HG03575 (cell line): ENCODE data around the gene NXPH3.

Experiments used
- ATAC-seq: cut with Tn5 transposase; IDR thresholded peaks from one replicate; pipeline ENCODE4 v1.9.1; 2021; ENCODE audit not compliant: unreplicated experiment, insufficient number of reproducible peaks, low FRiP score; ENCODE audit errors: extremely low read depth

NXPH3 gene

DNA sequence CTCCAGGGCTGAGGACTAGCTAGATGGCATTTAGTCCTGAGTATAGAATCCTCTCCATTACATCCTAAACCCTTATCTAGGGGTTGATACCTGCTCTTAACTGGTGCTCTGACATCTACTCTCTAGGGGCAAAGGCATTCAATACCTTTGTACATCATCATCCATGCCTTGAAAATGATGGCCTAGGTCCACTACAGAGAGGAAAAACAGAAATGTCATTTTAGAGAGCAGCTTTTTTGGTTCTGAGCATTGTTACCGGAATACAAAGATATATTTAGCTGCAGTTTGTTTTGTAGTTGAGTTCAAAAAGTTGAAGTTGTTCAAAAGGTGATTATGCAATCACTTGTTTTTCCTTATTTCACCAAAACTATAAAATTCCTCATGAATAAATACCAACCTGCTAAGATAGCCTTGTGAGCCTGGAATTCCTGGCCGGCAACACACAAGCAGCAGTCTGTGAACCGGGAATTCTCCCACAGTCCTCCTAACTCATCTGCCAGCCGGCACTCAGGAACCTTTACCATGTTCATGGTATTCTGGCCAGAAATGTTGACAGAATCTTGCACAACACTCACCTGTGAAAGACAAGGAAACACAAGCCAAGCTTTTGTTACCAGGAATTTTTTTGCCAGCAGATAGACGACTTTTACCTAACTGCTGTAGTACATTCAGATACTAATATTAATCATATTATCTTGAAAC lies 35.4 kb downstream of the NXPH3 start:
- ATAC-seq = no peak

DNA sequence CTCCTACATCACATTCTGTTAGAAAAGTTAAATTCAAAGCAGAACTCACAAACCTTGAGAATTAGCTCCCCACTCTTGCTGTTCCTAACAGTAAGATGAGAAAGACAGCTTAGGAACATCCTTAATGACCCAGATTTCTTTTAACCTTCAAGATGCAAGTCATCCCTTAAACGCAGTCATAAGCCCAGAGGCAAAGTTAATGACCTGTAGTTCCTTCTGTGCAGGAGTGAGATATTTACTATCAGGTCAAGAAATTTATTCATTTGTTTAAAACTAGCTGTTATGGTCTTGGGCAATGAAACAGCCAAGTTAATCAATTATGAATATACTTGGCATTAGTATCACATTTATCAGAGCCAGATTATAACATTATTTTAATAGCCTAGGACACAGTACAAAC lies 37.1 kb downstream of the NXPH3 start:
- no peak for ATAC-seq

DNA sequence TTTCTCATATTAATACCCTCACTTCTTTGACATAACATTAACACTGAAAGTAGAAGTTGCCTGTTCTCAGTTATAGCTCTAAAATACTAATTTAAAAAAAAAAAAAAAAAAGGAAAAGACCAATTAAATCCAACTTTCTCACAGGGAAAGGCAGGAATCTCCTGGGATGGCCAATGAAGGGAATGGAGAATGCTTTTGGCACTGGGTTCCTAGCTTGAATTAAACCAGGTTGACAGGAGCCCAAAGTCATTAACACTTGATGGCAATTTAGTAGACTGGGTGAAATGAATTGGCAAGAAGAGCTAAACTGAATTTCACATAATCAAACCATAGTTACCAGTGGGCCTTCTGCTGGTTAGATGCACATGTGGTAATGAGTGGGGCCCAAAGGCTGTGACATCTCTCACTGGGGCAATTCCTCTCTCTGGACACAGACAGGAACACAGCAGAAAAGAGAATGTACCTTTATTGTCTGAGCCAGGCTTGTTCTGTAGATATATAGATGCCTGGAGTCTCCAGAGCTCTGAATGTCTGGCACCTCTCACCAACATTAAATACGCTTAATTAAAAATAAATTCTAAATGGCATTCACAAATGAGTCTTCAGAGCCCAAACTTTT lies 37.6 kb downstream of the NXPH3 start:
- ATAC-seq = no peak

DNA sequence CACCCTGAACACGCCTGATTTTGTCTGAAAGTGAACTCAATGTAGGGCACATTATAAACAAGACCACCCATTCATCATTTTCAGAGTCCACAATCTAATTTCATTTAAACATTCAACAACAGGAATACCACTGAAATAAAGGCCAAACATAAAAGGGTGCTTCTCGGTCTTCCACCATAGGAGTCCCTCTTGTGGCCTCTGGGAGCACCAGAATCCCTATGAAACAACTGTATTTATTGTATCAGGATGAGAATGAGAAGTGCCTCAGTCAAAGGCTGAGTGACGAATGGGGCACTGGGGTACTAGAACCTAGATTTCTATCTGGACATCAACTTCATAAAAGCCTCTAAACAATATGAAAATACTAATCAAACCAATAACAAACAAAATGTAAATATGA lies 40.4 kb downstream of the NXPH3 start:
- no peak for ATAC-seq

DNA sequence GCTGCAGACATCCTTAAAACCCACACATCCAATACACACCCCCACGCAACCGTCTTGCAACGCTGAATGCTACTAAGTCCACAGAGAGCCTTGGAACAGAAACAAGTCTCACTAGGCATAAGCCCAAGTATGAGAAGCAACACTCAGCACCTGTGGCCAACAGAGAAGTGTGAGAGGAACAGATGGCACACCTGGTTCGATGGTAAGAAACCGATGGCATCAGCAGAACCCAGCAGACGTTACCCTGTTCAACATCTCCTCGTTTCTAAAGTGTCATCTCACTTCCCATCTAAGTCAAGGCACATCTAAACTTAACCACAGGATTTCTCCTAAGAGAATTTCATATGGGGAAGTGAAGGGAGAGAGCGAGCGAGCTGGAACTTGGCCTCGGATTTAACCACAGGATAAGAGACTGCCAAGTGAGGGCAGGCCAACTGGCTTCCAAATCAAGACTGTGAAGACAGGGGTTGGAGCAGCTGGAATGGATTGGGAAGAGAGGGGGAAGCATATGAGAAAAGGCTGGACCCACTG lies 41.0 kb downstream of the NXPH3 start:
- ATAC-seq = no peak

DNA sequence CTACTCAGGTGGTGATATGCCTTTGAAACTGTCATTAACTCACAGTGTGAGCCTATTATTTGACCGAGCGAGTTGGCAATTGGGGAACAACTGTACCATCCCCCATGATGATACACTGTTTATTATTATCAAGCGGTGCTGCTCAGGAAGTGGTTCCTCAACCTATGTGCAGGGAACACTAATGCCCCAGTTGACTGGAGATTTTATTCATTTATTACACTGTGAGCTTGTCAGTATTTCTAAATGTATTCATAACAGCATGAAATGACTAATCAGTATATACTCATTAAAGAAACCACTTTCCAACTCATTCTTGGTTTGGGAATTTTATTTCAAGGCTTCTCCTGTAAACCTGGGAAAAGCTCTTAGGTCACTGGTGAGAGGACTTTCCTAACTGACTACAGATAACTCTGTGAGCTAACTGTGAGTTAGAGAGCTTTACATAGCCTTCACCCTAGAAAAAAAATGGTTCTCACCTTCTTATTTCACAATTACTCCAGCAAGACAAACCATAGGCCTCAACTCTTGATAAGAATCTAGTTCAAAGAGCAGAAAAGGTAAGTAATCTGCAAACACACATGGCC lies 42.4 kb downstream of the NXPH3 start:
- no peak for ATAC-seq

DNA sequence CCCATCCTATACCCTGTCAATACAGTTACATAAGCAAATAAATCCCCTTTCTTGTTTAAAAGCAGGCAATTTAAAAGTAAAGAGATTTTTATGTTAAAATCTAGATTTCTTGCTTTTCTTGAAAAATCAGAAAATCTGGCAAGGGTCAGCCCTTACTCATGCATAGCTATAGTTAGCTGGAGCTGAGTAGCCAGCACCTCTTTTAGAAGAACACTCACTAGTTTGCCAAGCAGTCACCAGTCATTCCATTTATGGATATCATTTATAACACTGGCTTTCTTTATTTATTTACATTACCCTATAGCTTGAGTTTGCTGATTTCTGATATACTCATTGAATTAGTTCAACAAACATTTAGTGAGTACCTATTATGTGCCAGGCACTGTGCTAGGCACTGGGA lies 45.7 kb downstream of the NXPH3 start:
- no peak for ATAC-seq

DNA sequence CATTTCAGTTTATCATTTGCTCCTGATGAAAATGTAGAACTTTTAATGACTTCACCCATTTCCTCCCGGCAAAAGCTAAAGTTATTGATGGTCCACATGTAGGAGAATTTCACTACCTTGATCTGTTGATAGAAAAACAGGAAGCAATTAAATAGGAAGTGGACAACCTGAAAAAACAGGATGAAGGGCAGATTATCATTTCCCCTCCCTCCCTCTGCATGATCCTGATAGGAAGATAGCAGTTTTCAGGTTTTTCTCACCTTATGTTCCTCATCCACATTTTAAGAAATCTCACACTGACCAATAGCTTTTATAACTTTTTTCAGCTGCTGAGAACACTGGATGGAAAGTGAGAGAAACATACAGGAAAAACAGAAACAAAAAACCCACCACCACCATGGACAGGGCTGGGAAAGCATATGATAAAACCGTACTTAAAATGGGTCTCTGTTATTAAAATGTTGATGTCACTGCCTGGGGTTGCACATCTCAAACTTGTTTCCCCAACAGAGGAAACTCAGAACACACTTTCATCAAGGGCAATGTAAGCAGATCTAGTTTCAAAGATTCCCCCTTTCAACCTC lies 46.4 kb downstream of the NXPH3 start:
- ATAC-seq = no peak

DNA sequence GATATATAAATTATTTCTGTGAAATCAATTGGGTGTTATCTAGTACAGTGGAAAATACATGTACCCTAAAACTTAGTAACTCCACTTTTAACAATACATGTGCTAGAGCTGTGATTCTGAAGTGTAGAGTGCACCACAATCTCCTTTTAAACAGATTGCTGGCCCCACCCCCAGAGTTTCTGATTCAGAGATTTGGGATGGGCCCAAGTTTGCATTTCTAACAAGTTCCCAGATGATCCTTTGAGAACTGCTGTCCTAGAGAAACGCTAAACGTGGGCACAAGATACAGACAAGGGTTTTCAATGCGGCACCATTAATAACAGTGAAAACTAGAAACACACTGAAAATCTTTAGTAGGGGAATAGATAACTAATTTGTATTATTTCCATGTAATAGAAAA lies 49.2 kb downstream of the NXPH3 start:
- no peak for ATAC-seq

DNA sequence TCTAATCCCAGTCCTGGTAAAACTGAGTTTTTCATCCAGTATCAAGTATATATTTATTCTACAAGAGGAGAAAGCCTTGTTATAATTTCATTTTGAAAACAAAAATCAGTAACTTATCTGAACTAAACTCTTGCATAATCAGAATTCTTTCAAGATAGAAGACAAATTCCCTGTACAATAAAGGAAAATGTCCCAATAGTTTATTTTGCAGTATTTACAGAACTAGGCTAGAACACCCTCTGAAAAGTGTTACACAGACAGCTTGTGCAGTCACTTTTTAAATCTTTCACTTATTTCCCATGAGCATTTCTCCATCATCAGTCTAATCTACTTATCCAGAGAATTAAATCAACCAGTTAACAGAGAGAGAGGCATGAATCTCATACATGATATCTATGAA lies 53.8 kb downstream of the NXPH3 start:
- no peak for ATAC-seq

DNA sequence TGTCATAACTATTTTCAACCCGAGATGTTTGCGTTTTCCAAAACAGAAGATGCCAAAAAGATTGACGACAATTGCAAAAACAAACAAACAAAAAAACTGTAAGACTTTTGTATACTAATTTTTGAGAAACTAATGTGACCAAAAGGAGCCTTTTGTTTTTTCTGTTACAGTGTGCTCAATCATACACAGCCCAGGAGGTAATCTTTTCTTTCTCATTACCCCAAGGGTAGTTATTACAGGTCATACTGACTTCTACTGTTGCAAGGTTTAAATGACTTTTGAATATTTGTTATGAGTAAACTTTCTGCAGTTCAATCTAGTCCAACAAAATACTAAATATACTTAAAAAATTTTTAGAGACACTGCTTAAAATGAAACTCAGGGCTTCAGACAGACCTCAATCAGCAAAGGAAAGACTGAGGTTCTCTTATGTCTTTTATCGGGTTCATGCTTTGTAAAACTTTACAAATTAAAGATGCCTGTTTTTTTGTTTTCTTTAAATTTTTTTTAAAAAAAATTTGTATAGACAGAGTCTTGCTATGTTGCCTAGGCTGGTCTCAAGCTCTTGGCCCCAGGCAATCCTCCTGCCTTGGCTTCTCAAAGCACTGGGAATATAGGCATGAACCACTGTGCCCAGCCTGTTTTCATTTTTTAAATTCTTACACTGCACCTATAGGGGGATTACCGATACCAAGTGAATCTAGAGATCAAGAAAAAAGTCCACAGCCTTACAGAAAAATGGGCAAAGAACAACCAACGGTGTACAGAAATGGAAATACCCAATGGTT lies 54.6 kb downstream of the NXPH3 start:
- ATAC-seq = no peak

DNA sequence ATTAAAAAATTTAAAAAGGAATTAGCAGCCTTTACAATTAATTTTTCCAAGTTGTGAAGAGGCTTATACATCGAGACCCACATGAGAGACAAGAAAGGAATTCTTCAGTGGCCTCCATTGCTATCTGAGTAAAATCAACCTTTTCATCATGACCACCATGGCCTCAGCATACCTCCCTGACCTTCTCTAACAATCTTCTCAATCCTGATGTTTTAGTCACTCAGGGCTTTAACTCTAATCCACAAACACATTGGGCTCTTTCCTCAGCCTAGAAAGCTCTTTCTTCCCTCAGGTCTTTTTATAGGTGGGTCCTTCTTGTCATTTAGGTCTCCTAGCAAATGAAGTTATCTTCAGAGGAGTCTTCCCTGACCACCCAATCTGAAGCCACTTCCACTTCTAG lies 55.8 kb downstream of the NXPH3 start:
- ATAC-seq = no peak
